Measurements from ENCODE around the gene TMPRSS7. TPM values are rescaled to one million over a fixed set of nuclear protein-coding genes. Genes with fewer than 3 reads are reported as not detected.
A peak's percentile ranks its signal among the peaks of the same experiment; 100 is the strongest.

TMPRSS7 gene
- total and polyA plus RNA-seq, 2 donors from 2014 or later, result not detected

- Histone ChIP-seq H3K36me3 (ENCODE audit: control insufficient read depth in 2 of 3, insufficient read depth in 3 of 3, low read length in 3 of 3) (no peaks in the 10 kb centered on the region), H3K9ac (ENCODE audit: low read length in 3 of 3) (no peak overlapping the region), H3K27me3 (ENCODE audit: control insufficient read depth, insufficient read depth, low read length) (no peaks in the 10 kb centered on the region), H3K4me3 (ENCODE audit: low read length in 3 of 3) (no peak overlapping the region), H3K27ac (ENCODE audit: low read depth in 2 of 2, low read length in 2 of 2) (no peak overlapping the region), H3K9me3 (ENCODE audit: control insufficient read depth in 2 of 3, insufficient read depth in 1 of 3, low read length in 3 of 3) (no peaks in the 10 kb centered on the region), H3K4me1 (ENCODE audit: control insufficient read depth in 2 of 3, insufficient read depth in 2 of 3, low read depth in 1 of 3, low read length in 3 of 3) (peaks cover 0 to 13% (median 4%) of the 10 kb centered on the region in 3 donors)
- FAIRE-seq (no peak), DNase-seq (no peak)
- TF ChIP-seq CTCF (IDR thresholded peaks at IDR 0.05; ENCODE audit: borderline replicate concordance, extremely low read depth, insufficient read depth), result no peak
- intact Hi-C loops (cut with DNase I), result no loop called here
Measured at GRCh38 chr3:112083239-112083638, 48.7 kb downstream of the TMPRSS7 start.

- peak overlapping the region in 1 of 2 donors; percentile 67 for H3K27ac ChIP-seq (ENCODE audit: low read depth in 2 of 2, low read length in 2 of 2)
- H3K36me3 ChIP-seq (ENCODE audit: control insufficient read depth in 2 of 3, insufficient read depth in 3 of 3, low read length in 3 of 3), result no peaks in the 10 kb centered on the region
- intact Hi-C loops (cut with DNase I), result no loop called here
- DNase-seq (peak in 2 of 5 donors; percentile 30 to 41), FAIRE-seq (no peak)
- H3K4me3 ChIP-seq (ENCODE audit: low read length in 3 of 3), result peak overlapping the region in 1 of 3 donors; percentile 61
- H3K9ac ChIP-seq (ENCODE audit: low read length in 3 of 3), result no peak overlapping the region
- peaks cover 0 to 13% (median 4%) of the 10 kb centered on the region in 3 donors for H3K4me1 ChIP-seq (ENCODE audit: control insufficient read depth in 2 of 3, insufficient read depth in 2 of 3, low read depth in 1 of 3, low read length in 3 of 3)
- H3K9me3 ChIP-seq (ENCODE audit: control insufficient read depth in 2 of 3, insufficient read depth in 1 of 3, low read length in 3 of 3), result no peaks in the 10 kb centered on the region
- no peaks in the 10 kb centered on the region for H3K27me3 ChIP-seq (ENCODE audit: control insufficient read depth, insufficient read depth, low read length)
- TF ChIP-seq CTCF (IDR thresholded peaks at IDR 0.05; ENCODE audit: borderline replicate concordance, extremely low read depth, insufficient read depth), result no peak
Measured at GRCh38 chr3:112084980-112085705, 50.6 kb downstream of the TMPRSS7 start.

- no peak overlapping the region for H3K9ac ChIP-seq (ENCODE audit: low read length in 3 of 3)
- peak overlapping the region; percentile 35 to 61 (median 58) for H3K4me3 ChIP-seq (ENCODE audit: low read length in 3 of 3)
- H3K9me3 ChIP-seq (ENCODE audit: control insufficient read depth in 2 of 3, insufficient read depth in 1 of 3, low read length in 3 of 3), result no peaks in the 10 kb centered on the region
- DNase-seq (peak in 1 of 5 donors; percentile 23), FAIRE-seq (no peak)
- peaks cover 0 to 13% (median 6%) of the 10 kb centered on the region in 3 donors for H3K4me1 ChIP-seq (ENCODE audit: control insufficient read depth in 2 of 3, insufficient read depth in 2 of 3, low read depth in 1 of 3, low read length in 3 of 3)
- H3K27ac ChIP-seq (ENCODE audit: low read depth in 2 of 2, low read length in 2 of 2), result peak overlapping the region; percentile 13 to 67
- H3K36me3 ChIP-seq (ENCODE audit: control insufficient read depth in 2 of 3, insufficient read depth in 3 of 3, low read length in 3 of 3), result no peaks in the 10 kb centered on the region
- H3K27me3 ChIP-seq (ENCODE audit: control insufficient read depth, insufficient read depth, low read length), result no peaks in the 10 kb centered on the region
- intact Hi-C loops (cut with DNase I), result no loop called here
- TF ChIP-seq CTCF (IDR thresholded peaks at IDR 0.05; ENCODE audit: borderline replicate concordance, extremely low read depth, insufficient read depth), result no peak
Measured at GRCh38 chr3:112085735-112086075, 51.2 kb downstream of the TMPRSS7 start.

Measured in kidney (tissue), 14 donors.